ENCODE measurements around the gene CLMP.

- TF ChIP-seq CTCF (tag by site-specific recombination; IDR thresholded peaks at IDR 0.05): no peak
- TF ChIP-seq RBAK (tag by site-specific recombination; IDR thresholded peaks at IDR 0.05): no peak
- no peak for TF ChIP-seq YY1 (tag by site-specific recombination; IDR thresholded peaks at IDR 0.05)
- no peak for TF ChIP-seq ZNF529 (tag by site-specific recombination; IDR thresholded peaks at IDR 0.05; ENCODE audit: insufficient replicate concordance)
- no peak for TF ChIP-seq ZNF202 (tag by site-specific recombination; IDR thresholded peaks at IDR 0.05; ENCODE audit: borderline replicate concordance)
- no peak for TF ChIP-seq SETDB1 (IDR thresholded peaks at IDR 0.05; ENCODE audit: insufficient read length, low read length)
- no peak for TF ChIP-seq KLF10 (tag by site-specific recombination; IDR thresholded peaks at IDR 0.05)
- no peak for TF ChIP-seq ZNF174 (tag by site-specific recombination; IDR thresholded peaks at IDR 0.05)
- TF ChIP-seq ZBTB10 (tag by site-specific recombination; IDR thresholded peaks at IDR 0.05): no peak
- TF ChIP-seq PRDM2 (tag by site-specific recombination; IDR thresholded peaks at IDR 0.05; ENCODE audit: borderline replicate concordance): no peak
- TF ChIP-seq ZNF239 (tag by site-specific recombination; IDR thresholded peaks at IDR 0.05): no peak
- TF ChIP-seq SCRT2 (tag by site-specific recombination; IDR thresholded peaks at IDR 0.05): no peak
Measured at GRCh38 chr11:123072762-123073161, 122.3 kb downstream of the CLMP start.
